Fibroblast of mammary gland (primary cell): ENCODE measurements around the gene THAP11.

Source experiments
- DNase-seq: peaks from one replicate; pipeline ENCODE4 v3.0.0-alpha.2; 2010; ENCODE audit warnings: low read depth
- H3K4me3 ChIP-seq: 2 replicates; pipeline ENCODE4 v1.5.1; 2011; ENCODE audit warnings: low read depth, mild to moderate bottlenecking, low read length, moderate library complexity; ENCODE audit not compliant: control insufficient read depth
- CTCF ChIP-seq: conservative IDR thresholded peaks from 2 replicates; pipeline ENCODE4 v1.5.1; 2011; ENCODE audit warnings: low read depth, low read length, inconsistent platforms; ENCODE audit not compliant: control insufficient read depth, insufficient read depth

Gene THAP11

DNA sequence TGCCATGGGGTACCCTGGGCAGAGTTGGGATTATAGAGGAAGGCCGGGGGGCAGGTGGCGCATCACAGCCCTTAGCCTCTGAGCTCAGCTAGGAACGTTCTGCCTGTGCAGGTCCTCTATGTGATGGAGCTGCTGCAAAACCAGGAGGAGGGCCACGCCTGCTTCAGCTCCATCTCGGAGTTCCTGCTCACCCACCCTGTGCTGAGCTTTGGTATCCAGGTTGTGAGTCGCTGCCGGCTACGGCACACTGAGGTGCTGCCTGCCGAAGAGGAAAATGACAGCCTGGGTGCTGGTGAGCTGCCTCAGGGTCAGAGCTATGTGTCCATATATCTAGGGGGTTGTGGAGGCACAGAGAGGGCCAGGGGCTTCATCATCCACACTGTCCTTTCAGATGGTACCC is 36.7 kb downstream of the THAP11 start:
- DNase-seq: no peak
- no peak overlapping the region for H3K4me3 ChIP-seq
- no peak for TF ChIP-seq CTCF

GRCh38 chr16:67879462-67879861 is 37.3 kb downstream of the THAP11 start:
- TF ChIP-seq CTCF: no peak
- DNase-seq: no peak
- H3K4me3 ChIP-seq: no peak overlapping the region

- TF ChIP-seq CTCF: no peak
- DNase-seq: no peak
- no peak overlapping the region for H3K4me3 ChIP-seq
These were observed 37.8 kb downstream of the THAP11 start for GRCh38 chr16:67879936-67880335.

DNA sequence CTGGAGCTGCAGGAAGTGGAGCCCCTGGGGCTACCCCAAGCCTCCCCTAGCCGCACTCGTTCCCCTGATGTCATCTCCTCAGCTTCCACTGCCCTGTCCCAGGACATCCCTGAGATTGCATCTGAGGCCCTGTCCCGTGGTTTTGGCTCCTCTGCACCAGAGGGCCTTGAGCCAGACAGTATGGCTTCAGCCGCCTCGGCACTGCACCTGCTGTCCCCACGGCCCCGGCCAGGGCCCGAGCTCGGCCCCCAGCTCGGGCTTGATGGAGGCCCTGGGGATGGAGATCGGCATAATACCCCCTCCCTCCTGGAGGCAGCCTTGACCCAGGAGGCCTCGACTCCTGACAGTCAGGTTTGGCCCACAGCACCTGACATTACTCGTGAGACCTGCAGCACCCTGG is 38.5 kb downstream of the THAP11 start:
- no peak for DNase-seq
- no peak for TF ChIP-seq CTCF
- H3K4me3 ChIP-seq: no peak overlapping the region

DNA sequence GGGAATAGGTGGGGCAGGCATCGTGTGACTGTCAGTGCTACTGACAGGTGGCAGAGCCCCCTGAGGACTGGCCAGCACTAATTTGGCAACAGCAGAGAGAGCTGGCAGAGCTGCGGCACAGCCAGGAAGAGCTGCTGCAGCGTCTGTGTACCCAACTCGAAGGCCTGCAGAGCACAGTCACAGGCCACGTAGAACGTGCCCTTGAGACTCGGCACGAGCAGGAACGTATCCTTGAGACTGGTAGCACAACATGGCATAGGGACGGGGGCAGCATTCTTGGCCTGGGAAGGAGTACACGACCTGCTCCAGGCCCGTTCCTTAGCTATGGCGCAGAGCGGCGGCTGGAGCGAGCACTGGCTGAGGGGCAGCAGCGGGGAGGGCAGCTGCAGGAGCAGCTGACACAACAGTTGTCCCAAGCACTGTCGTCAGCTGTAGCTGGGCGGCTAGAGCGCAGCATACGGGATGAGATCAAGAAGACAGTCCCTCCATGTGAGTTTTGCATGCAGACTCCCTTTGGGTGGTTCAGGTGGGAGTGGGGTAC is 39.6 kb downstream of the THAP11 start:
- no peak for DNase-seq
- no peak overlapping the region for H3K4me3 ChIP-seq
- no peak for TF ChIP-seq CTCF

DNA sequence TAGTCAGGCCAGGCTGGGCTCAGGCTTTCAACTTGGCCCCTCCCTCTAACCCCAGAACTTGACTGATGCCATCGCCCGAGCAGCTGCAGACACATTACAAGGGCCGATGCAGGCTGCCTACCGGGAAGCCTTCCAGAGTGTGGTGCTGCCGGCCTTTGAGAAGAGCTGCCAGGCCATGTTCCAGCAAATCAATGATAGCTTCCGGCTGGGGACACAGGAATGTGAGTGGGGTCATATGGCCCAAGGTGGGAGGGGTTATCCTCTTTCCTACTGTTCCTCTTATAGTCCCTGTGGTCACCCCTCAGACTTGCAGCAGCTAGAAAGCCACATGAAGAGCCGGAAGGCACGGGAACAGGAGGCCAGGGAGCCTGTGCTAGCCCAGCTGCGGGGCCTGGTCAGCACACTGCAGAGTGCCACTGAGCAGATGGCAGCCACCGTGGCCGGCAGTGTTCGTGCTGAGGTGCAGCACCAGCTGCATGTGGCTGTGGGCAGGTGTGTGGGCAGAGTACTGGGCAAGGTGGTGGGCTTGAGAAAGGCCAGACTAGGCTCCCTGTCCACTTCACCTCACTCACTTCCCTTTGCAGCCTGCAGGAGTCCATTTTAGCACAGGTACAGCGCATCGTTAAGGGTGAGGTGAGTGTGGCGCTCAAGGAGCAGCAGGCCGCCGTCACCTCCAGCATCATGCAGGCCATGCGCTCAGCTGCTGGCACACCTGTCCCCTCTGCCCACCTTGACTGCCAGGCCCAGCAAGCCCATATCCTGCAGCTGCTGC is 40.4 kb downstream of the THAP11 start:
- no peak for DNase-seq
- no peak for TF ChIP-seq CTCF
- no peak overlapping the region for H3K4me3 ChIP-seq
